HG03060 (cell line): Measurements from ENCODE around the gene ACTR5.
"Not testable (repeated sequence)": the region's sequence is repeated elsewhere in the genome, so short reads cannot be mapped to it uniquely, and the experiment has no call there.

Experiments used
- ATAC-seq: cut with Tn5 transposase; IDR thresholded peaks from one replicate; pipeline ENCODE4 v1.9.1; 2021; ENCODE audit warnings: low read depth, moderate number of reproducible peaks; ENCODE audit not compliant: unreplicated experiment

ACTR5 gene

GRCh38 chr20:38804221-38804620 is 56.0 kb downstream of the ACTR5 start:
- no peak for ATAC-seq

- ATAC-seq: no peak
These were observed 56.6 kb downstream of the ACTR5 start for GRCh38 chr20:38804682-38805501.

GRCh38 chr20:38805502-38805957 is 57.3 kb downstream of the ACTR5 start, which contains the start of gene PPP1R16B:
TSS of gene PPP1R16B (plus strand) at chr20:38805697. CDS start at chr20:38835926, 30,229 bp downstream.
- ATAC-seq: no peak

GRCh38 chr20:38805958-38806854 is 57.9 kb downstream of the ACTR5 start:
- no peak for ATAC-seq

GRCh38 chr20:38806855-38807655 is 58.8 kb downstream of the ACTR5 start:
- no peak for ATAC-seq

GRCh38 chr20:38809942-38810341 is 61.7 kb downstream of the ACTR5 start:
- ATAC-seq: no peak

- no peak for ATAC-seq
These were observed 62.8 kb downstream of the ACTR5 start for GRCh38 chr20:38810926-38811630.

GRCh38 chr20:38811769-38812168 is 63.5 kb downstream of the ACTR5 start:
- no peak for ATAC-seq

- ATAC-seq: no peak
These were observed 63.9 kb downstream of the ACTR5 start for GRCh38 chr20:38812182-38812581.

- ATAC-seq: no peak
These were observed 64.7 kb downstream of the ACTR5 start for GRCh38 chr20:38812709-38813573.

- not testable (repeated sequence) for ATAC-seq
These were observed 65.3 kb downstream of the ACTR5 start for GRCh38 chr20:38813574-38813962.

GRCh38 chr20:38815446-38815845 is 67.2 kb downstream of the ACTR5 start:
- no peak for ATAC-seq

- no peak for ATAC-seq
These were observed 70.1 kb downstream of the ACTR5 start for GRCh38 chr20:38818113-38819065.
